GM21515 (cell line): ENCODE measurements around the gene PRKACA.
A peak's percentile ranks its signal among the peaks of the same experiment; 100 is the strongest.
"Not testable (repeated sequence)": the region's sequence is repeated elsewhere in the genome, so short reads cannot be mapped to it uniquely, and the experiment has no call there.

Experiments
- ATAC-seq: cut with Tn5 transposase; IDR thresholded peaks from one replicate; pipeline ENCODE4 v1.9.1; 2021; ENCODE audit not compliant: unreplicated experiment

Gene PRKACA

DNA sequence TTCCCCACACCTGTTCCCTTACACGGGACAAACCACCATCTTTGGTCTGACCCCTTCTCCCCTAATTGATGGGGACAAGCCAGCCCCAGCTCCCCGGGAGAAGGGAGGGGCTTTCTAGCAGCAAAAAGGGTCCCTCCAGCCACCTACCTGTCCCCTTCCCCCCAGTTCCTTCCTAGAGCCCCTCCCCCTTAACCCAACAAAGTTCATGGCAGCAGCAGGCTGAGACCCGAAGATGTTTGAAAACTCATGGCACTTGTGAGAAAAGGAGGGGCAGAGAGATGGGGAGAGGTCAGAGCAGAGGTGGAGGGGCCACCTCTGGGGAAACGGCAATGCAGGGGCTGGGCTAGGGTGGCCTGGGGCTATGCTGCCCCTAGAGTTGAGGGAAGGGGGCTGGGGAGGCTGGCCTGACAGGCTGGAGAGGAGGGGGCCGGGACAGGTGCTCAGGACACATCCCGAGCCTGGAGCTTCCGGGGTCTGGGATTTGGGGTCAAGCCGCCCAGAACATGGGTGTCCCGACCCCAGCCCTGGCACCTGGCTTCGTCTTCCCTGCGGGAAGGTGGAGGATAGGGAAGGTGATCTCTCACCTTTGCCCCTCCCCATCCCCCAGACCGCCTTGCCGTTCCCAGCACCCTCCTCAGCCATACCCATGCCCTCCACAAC is 31.3 kb upstream of the PRKACA start:
- ATAC-seq = no peak

DNA sequence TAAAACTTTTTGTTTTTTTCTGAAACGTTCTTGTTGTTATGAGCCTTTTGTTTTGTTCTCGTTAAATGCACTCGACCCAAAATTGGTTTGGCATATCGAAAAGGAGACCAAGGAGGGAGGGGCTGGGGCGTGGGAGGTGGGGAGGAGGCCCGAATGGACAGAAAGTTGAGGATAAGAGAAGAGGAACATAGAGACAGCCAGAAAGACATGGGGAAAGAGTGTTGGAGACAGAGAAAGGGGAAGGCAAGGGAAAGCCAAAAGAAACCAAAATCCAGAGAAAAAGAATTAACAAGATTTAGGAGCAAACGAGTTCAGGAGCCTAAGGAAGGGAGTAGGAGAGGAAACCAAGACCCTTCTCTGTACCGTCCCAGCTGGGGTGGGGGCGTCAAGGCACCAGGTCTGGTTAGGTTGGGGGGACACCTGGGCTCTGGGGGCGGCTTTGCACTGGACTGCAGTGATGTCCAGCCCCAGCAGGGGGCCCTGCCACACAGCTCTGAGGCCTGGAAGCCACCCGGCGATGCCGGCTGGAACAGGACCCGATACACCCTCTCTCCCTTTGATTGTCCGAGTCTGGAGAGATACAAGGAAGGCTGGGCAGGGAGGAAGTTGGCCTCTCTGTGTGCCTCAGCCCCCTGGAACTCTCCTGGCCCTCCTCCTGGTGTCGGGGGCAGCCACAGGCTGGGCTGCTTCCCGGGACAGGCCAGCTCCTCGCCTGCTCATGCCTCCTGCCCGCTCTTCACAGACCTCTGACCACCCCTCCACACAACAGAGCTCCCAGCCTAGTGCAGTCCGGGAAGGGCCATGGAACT is 30.4 kb upstream of the PRKACA start:
- ATAC-seq = no peak

DNA sequence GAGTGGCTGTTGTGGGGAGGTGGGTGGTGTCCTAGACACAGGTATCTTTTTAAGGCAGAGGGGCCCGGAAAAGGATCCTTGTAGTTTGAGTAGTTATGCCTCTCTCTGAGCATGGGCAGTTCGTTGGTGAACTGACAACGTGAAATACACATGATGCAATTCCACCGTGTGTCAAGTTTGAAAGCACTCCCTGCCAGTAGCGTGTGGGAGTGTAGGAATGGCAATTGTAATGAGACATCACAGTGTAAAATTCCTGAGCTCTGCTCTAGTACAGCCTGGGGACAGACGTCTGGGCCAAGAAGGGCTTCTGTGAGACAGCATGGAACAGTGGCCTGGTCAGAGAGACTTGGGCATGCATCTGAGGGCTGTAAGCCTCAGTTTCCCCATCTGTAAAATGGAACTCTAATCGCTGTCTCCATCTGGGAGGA is 29.2 kb upstream of the PRKACA start:
- no peak for ATAC-seq

DNA sequence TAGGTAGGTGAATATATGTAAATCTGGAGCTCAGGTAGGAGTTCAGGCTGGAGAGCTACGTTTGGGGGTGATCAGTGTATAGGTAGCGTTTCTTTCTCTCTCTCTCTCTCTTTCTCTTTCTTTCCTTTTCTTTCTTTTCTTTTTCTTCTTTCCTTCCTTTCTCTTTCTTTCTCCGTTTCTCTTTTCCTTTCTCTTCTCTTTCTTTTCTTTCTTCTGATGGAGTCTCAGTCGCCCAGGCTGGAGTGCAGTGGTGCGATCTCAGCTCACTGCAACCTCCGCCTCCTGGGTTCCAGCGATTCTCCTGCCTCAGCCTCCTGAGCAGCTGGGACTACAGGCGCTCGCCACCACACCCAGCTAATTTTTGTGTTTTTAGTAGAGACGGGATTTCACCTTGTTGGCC is 28.6 kb upstream of the PRKACA start:
- not testable (repeated sequence) for ATAC-seq

DNA sequence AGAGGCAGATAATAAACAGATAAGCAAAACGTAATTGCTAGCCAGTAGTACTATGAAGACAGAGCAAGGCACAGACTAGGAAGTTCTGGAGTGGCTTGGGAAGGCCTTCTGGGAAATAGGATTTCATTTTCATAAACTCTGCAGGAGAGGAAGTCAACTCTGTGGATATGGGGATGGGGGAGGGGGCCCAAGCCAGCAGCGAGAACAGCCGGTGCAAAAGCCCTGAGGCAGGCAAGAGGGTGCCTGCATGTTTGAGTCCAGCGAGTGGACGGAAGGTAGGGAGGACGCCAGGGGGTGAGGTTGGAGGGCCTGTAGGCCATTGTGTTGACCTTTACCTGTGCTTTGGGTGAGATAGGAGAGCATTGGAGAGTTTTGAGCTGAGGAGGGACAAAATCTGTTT is 27.8 kb upstream of the PRKACA start:
- no peak for ATAC-seq

DNA sequence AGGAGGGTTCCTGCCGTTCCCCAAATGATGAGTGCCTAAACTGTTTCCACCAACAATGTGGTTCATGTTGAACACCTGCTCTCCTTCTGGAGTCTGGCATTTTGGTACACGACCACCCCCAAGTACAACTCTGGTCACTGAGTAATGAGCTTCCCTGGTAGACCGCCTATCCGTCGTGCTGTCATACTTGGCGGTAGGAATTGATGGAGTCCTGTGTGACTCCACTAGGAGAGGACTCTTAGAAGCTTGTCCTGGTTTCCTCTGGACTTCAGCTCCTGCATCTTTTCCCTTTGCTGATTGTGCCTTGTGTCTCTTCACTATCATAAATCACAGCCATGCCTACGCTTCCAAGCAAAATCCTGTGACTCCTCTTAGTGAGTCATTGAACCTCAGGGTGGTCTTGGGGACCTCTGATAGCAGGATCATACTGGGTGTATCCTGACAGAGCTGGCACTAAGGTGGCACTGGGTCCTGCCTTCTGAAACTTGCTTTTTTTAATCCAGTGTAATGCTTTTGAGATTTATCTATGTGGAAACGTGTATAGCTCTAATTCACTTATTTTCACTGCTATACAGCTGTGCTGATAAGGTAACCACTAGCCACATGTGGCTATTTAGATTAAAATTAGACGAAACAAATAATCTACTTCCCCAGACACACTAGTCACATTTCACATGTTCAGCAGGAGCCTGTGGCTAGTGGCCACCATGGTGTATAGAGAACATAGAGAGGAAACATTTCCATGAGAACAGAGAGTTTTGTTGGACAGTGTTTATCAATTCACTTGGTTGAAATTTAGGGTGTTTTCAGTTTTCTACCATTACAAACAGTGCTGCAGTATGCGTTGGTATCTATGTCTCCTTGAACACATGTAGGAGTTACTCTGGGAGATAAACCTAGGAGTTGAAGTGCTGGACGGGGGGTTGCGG is 25.0 kb upstream of the PRKACA start:
- ATAC-seq = no peak

DNA sequence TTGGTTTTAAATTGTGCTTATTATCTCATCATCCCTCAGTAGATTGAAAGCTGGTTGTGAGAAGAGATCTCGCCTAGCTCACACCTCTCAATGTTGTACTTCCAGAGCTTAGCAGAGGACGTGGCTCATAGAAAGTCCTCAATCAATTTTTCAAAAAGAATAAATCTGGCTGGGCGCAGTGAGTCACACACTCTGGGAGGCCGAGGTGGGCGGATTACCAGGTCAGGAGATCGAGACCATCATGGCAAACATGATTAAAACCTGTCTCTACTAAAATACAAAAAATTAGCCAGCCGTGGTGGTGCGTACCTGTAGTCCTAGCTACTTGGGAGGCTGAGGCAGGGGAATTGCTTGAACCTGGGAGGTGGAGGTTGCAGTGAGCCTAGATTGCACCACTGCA is 23.5 kb upstream of the PRKACA start:
- ATAC-seq = no peak

DNA sequence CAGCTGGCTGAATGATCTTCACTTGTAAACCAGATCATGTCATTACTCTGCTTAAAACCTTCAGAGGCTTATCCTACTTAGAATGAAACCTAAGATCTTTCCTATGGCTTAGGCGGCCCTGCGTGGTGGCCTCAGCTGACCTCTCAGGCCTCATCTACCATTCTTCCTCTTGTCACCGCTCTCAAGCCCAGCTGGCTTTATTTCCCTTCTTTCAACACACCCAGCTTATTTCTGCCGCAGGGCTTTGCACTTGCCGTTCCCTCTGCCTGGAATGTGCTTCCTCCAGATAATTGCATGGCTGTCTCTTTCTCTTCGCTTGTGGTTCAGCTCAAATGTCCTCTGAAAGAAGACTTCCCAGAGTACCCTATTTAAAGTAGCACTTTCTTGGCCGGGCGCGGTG is 22.4 kb upstream of the PRKACA start:
- ATAC-seq = no peak

DNA sequence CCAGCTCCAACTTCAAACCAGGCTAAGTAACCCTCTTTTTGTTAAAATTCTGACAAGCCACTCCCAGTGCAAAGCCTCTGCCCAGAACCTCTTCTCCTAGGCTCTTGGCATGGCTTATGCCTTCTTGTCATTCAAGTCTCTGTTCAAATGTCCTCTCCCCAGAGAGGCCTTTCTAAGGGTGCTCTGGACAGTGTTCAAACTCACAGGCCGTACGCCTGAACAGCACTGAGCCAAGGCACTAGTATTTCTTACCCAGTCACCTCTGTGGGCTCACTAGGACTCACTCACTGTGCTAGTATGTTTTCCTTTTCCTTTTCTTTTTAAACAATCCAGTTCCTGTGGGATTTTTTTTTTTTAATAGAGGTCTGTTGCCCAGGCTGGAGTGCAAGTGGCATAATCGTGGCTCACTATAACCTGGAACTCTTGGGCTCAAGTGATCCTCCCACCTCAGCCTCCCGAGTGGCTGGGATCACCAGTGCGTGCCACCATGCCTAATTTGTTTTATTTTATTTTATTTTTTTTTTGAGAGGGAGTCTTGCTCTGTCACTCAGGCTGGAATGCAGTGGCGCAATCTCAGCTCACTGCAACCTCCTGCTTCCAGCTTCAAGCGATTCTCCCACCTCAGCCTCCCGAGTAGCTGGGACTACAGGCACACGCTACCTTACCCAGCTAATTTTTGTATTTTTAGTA is 21.2 kb upstream of the PRKACA start:
- no peak for ATAC-seq

DNA sequence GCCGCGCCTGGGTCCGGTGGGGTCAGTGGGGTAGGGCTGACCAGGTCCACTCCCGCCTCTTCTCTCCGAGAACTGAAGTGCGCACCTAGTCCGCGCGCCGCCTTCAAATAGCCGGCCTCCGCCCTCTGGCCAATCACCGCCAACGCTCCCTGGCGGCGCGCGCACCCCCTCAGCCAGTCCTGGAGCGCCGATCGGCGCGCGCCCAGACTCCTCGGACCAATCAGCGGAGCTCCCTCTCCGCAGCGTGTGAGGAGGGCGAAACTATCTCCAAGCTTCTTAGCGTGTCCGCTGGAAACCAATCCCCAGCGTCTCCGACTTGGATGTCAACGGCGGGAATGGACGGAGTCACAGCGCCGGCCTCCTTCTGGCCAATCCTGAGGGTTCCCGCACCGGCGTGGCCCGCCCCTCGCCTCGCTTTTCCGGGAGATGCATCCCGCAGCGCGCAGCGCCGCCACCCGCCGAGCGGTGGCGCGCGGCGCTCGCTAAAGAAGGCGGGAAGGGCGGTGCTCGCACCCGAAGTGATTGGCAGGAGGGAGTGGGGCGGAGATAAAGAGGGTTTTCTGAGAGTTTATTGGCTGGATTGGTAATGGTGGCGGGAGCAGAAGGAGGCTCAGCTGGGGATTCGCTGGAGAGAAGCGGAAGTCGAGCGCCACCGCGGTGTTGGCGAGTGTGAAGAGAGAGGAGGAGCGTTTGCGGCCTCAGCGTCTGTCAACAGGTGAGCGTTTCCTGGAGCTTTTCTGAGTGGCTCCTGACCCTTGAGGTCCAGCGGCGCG is 19.1 kb upstream of the PRKACA start, which contains the start of gene ASF1B:
ASF1B (minus strand) TSS at position 81 of the 773 bp plus-strand sequence. CDS start 133 bp downstream, outside the sequence.
- peak; percentile 80 for ATAC-seq

DNA sequence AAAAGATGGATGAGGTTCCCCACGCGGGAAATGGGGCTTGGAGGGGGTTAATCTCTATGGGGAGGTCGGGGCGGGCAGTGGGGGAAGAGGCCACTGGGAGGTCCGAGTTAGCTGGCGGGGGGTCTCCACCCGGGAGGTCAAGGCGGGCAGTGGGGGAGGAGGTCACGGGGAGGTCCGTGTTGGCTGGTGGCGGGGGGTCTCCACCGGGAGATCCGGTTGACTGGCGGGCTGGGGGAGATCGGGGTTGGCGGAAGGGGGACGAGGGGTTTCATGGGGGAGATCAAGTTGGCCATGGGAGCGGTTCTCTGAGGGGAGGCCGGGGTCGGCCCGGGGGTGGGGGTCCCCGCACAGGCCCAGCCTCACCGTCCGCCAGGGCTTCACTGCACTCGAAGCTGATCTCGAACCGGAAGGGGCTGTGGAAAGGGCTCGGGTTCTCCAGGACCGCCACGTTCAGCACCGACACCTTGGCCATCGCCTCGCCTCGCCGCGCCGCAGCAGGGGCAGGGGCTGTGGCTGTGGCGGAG is 18.5 kb upstream of the PRKACA start:
- no peak for ATAC-seq

DNA sequence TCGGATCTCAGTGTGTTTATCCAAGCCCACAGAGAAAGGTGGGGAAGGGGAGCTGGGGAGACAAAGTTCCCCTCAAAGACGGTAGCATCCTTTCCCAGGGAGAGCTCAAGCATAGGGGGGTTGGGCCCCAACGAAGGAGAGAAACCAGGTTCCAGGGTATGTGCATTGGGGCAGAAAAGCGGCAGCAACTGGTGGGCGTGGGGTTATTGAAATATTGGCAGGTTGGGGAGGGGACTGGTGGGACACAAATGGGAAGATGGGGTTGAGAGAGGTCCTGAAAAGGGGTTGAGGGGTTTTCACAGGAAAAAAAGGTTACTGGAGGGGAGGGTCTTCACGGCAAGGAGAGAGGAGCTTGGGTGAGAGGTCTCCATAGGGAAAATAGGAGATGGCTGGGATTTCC is 17.8 kb upstream of the PRKACA start:
- no peak for ATAC-seq

DNA sequence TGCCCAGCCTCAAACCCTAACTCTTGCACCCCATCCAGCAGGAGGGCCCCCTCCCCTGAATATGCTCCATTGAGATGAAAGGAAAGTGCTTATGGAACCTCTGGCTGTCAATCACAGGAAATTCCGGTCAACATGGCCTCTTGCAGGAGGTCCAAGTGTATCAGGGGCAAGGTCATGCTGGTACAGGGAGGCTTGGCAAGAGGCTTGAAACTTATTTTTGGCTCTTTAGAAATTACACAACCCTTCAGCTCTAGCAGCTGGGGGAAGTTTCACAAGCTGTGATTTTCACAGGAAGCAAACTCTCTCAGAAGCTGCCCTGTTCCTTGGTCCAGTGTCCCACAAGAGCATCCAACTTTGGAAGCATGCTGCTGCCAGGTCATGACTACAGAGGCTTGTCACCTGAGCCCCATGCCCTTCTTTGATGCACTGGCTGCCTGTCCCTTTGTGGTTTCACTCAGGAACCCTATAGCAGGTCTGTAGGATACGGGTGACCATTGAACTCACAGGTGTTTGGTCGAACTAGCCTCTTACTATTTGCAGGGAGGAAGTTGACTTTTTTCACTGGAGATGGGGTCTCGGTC is 10.5 kb upstream of the PRKACA start:
- no peak for ATAC-seq

DNA sequence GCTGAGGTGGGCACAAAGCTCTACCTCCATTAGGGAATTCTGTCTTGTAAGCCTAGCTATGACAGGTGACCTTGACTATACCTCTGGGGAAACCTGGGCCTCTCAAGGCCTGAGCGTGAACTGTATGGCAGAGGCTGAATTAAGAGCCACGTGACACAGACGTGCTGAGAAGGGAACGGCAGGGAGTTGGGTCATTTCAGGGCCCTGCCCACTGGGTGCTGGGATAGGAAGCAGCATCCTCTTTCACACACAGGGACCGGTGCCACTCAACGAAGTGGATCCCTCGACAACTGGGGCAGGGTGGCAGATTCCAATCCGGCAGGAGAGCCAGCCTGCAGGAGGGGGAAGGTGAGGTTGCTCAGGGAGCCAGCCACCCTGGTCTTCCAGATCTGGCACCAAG is 9.6 kb upstream of the PRKACA start:
- ATAC-seq = no peak

DNA sequence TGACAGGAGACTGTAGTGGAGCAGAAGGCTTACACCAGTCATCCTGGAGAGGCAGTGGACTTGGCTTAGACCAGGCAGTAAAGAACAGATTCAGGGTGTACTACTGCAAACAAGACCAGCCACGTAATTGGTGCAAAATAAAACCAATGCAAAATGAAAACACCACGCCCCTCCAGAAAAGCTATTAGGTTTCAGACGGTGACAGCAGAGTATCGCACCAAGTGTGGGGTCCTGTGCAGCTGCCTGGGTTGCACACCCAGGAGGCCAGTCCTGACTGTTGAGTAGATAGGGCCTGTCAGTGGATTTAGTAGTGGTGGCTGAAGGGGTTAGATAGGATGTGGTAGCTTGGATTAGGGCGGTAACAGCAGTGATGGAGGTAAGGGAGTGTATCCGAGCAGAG is 5.4 kb upstream of the PRKACA start:
- ATAC-seq = no peak

DNA sequence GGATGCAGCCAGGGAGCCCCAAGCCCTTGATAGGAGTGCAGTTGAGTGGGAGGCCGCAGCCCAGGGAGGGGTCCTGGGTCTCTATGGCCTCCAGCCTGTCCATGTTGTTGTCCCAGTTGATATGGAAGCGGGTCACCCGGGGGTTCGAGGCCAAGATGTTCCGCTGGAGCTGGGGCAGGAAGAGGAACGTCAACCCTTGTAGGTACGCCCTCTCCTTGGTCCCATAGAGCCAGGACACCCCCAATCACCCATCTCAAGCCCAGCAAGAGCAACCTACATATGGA is 2.9 kb upstream of the PRKACA start:
- no peak for ATAC-seq

DNA sequence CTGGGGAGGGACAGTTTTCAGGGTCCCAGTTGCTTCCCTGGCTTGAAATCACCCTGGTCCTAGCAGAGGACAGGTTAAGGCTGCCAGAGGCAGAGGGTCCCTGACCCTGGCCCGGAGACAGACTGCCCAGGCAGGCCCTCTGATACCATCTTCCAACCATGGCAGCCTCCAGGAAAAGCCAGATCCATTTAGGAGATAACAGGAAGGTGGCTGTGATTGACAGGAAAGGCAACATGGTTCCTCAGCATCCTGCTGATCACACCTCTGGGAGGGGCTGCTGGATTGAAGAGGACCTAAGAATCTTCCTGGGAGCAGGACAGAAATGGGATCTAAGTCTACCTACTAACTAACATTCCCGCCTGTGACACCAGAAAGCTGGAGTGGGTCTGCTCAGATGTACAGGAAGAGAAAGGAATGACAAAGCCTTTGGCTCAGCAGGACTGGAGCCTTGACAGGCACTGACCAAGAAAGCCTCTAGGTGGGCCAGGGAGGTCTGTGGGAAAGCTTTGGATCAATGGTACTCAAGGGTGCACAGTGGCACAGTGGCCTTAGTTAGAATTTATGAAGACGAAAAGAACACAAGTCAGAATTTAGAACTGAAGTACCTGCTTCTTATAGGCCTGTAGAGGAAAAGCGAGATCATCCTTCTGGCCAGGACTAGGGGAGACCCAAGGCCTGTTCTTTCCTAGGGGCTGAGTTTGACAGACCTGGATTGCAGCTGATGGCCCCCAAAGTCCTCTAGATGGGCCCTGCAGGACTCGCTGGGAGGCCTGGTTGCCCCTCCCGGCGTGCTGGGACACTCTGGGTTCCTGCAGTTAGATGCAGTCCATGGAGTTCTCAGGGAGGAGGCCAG is 2.3 kb upstream of the PRKACA start:
- no peak for ATAC-seq

DNA sequence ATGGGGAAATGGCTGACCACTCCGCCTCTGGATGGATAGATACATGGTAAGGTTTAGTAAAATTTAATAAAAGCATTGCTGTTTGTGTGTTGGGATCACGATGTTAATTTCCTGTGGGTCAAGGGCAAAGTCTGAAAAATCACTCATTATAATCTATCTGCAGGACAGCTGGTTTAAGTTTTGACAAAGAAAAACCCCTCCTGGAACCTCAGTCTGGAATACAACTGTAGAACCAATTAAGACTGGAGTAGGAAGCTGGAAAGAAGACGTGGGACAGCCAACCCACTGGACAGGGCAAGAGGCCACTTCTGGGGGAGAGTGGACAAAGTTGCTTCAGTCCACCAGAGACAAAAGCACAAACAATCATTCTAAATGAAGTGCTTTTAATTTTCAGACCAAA is 1.6 kb upstream of the PRKACA start:
- ATAC-seq = no peak
